ENCODE results near the gene STX8.
"Not testable (repeated sequence)": the region's sequence is repeated elsewhere in the genome, so short reads cannot be mapped to it uniquely, and the experiment has no call there.

The STX8 gene

GRCh38 chr17:9406046-9406606 lies 169.5 kb downstream of the STX8 start:
- FAIRE-seq = no peak
- no peak for DNase-seq (ENCODE audit: low spot score)

DNA sequence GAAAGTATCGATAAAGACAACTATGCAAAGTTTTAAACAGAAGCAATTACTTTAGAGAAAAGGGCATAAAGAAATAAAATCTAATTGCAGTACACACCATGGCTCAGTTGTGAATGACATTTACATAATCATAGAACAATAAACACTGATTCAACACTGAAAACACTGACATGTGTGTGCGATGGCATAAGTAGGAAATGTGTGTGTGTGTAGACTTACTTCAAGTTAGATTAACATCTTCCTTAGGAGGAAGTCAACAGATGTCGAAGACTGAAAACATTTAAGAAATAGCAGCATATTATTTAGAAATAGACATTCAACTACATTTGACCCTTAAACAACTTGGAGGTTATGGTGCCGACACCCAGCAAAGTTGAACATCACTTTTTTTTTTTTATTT lies 172.4 kb downstream of the STX8 start:
- FAIRE-seq (no peak), DNase-seq (ENCODE audit: low spot score) (no peak)

GRCh38 chr17:9402590-9403199 lies 172.9 kb downstream of the STX8 start:
- FAIRE-seq (no peak), DNase-seq (ENCODE audit: low spot score) (no peak)

GRCh38 chr17:9401434-9401833 lies 174.2 kb downstream of the STX8 start:
- DNase-seq (ENCODE audit: low spot score) = peak; percentile 41
- FAIRE-seq = no peak

DNA sequence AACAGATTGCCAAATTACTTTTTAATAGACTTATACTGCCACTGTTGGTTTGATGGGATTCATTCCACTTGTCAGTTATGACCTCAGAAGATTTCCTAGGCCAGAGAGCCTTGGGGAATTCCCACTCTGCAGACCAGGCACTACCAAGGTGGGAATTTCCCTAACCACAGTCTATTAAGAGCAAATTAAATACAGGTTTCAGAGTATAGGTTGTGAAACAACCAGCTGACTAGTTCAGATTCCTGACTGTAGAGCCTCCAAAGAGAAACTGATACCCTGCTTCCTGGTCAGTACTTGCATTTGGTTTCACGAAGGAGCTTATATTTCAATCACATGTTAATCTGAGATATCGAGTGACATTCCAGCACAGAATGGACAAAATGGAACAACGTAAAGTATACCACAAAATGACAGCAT lies 186.5 kb downstream of the STX8 start:
- DNase-seq (ENCODE audit: low spot score) = peak; percentile 96
- peak; percentile 98 for FAIRE-seq

- FAIRE-seq = peak; percentile 89
- DNase-seq (ENCODE audit: low spot score) = peak; percentile 78
Observed at GRCh38 chr17:9386401-9386800, 189.2 kb downstream of the STX8 start.

GRCh38 chr17:9383826-9384225 lies 191.8 kb downstream of the STX8 start:
- FAIRE-seq (no peak), DNase-seq (ENCODE audit: low spot score) (no peak)

DNA sequence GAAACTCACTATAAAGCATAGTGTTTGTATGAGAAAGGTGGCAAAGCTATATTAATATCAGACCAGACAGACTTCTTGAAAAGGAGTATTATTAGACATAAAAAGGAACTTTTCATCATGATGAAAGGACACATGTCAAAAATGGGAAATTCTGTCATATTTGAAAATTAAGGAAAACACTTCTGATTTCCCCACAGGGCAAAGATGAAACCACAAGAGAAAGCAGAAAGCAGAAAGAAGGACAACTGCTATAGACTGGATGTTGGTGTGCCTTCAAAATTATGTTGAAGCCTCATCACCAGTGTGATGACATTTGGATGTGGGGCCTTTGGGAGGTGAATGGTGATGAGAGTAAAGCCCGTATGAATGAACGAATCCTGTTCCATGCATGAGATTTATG lies 193.0 kb downstream of the STX8 start:
- no peak for DNase-seq (ENCODE audit: low spot score)
- no peak for FAIRE-seq

- FAIRE-seq (no peak), DNase-seq (ENCODE audit: low spot score) (no peak)
Observed at GRCh38 chr17:9381068-9381467, 194.6 kb downstream of the STX8 start.

GRCh38 chr17:9380361-9380760 lies 195.3 kb downstream of the STX8 start:
- no peak for FAIRE-seq
- no peak for DNase-seq (ENCODE audit: low spot score)

DNA sequence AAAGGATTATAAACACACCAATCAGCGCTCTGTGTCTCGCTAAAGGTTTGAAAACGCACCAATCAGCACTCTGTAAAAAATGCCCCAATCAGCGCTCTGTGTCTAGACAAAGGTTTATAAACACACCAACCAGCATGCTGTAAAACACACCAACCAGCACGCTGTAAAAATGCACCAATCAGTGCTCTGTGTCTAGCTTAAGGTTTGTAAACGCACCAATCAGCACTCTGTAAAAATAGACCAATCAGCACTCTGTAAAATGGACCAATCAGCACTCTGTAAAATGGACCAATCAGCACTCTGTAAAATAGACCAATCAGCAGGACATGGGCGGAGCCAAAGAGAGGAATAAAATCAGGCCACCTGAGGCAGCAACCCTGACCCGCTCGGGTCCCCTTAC lies 199.4 kb downstream of the STX8 start:
- not testable (repeated sequence) for FAIRE-seq; DNase-seq (ENCODE audit: low spot score)

DNA sequence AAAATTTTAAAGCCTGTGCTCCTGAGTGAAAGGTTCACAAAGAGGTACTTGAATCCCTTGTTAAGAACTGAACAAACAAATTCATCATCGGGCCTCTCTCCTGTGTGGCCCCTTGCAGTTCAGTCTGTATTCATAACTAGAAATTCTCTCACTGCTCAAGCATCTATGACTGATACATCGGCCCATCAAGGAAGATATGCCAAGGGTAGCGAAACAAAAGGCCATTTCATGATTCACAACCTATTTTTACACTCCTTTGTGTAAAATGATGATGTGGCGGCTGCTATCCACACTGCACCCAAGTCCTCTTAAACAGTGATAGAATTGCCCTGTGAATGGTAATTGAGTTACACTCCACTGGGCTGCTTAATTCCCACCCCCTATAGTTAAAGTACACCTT lies 204.6 kb downstream of the STX8 start:
- FAIRE-seq = peak; percentile 90
- peak; percentile 93 for DNase-seq (ENCODE audit: low spot score)

DNA sequence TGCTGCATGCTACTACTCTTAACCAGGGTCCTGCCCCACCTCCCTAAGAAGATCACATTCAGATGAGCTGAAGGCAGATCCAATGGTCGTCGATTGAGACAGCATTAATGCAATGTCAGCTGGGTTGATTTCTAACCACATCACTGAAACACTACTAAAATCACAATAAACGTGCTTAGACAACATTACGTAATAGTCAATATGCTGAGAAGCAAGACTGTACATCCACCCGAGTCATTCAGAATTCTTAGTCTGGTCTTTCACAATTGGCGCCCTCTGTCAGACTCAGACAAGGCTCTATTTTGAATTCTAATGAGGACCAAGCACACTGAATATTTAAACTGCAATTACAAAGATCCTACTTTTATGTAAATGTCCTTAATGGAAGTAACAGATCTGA lies 205.2 kb downstream of the STX8 start:
- DNase-seq (ENCODE audit: low spot score) (peak; percentile 24), FAIRE-seq (no peak)

DNA sequence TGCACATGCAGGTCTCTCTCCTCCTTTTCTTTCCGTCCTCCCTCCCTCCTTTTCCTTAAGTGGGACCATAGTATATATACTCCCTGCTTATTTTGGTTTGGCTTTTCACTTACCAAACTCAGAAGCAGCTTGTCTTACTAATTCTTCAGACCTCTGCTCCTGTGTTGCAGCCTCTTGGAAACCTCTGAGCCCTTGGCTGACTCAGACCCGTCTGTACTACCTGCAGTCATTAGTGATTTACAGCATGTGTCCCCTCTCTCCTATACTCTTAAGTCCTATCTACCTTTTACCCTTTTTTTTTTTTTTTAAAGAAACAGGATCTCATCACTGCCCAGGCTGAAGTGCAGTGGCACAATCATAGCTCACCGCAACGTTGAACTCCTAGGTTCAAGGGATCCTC lies 207.0 kb downstream of the STX8 start:
- DNase-seq (ENCODE audit: low spot score) (peak; percentile 64), FAIRE-seq (no peak)

DNA sequence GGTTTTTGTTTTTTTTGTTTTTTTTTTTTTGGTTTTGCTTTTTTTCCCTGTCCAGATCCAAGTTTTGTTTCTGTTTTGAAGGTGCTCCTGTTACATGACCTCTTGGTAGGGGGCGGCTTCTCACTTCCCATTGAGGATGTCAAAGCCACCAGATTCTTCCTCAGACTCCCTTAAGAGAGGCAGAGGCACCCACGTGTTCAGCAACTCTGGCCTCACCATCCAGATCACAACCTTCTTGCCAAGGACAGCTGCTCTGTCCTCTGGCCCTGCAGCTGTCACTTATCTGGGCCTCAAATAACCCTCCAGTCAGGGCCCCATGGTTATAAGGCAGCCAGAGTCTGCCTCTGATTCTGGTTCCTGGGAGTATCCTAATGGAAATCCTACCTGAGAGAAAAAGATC lies 208.5 kb downstream of the STX8 start:
- no peak for DNase-seq (ENCODE audit: low spot score)
- no peak for FAIRE-seq

DNA sequence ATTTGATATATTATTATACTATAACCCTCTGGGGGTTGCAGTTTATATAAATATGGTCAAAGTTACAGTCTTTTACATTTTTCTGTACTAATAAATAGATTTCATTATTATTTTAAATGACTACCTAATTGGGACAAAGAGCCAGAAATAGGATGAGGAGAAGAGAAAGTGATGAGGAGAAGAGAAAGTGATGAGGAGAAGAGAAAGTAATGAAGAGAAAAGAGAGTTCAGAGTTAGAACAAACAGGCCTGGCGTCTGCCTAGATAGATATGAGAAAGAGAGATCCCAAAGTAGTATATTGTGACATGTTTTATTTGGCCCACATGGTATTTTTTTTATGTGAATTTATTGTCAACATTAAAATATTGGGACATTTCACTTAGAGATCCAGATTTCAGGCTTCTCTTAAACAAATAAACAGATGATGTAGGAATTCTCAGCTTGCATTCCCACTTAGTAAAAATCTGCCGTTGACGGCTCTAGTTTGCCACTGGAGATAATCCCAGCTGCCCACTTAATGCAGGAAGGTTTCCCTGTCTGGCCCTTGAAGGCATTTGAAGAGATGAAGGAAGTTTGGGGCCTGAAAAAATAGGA lies 210.7 kb downstream of the STX8 start:
- FAIRE-seq (no peak), DNase-seq (ENCODE audit: low spot score) (no peak)

- FAIRE-seq (peak; percentile 84), DNase-seq (ENCODE audit: low spot score) (peak; percentile 62)
Observed at GRCh38 chr17:9363440-9364350, 211.9 kb downstream of the STX8 start.

- FAIRE-seq = no peak
- DNase-seq (ENCODE audit: low spot score) = peak; percentile 8
Observed at GRCh38 chr17:9361188-9361955, 214.2 kb downstream of the STX8 start.

DNA sequence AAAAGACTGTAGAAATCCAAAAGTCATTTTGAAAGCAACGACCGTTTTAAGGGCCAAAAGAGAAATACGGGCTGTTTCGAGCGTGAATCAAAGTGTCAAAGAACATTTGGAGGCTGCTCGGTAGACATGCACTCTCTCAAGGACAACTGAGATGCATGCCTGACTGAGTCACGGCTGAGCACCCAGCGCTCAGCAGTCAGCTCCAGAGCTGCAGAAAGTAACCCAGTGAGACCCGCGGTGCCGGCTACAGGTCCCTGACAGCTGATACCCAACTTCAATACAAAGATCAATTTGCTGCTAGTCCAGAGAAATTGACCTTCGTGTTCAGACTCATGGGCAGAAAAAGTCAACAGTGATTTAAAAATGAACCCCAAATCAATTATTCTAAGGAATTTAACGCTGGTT lies 214.9 kb downstream of the STX8 start:
- FAIRE-seq = peak; percentile 22
- peak; percentile 13 for DNase-seq (ENCODE audit: low spot score)

- FAIRE-seq (no peak), DNase-seq (ENCODE audit: low spot score) (no peak)
Observed at GRCh38 chr17:9356488-9356911, 219.1 kb downstream of the STX8 start.

DNA sequence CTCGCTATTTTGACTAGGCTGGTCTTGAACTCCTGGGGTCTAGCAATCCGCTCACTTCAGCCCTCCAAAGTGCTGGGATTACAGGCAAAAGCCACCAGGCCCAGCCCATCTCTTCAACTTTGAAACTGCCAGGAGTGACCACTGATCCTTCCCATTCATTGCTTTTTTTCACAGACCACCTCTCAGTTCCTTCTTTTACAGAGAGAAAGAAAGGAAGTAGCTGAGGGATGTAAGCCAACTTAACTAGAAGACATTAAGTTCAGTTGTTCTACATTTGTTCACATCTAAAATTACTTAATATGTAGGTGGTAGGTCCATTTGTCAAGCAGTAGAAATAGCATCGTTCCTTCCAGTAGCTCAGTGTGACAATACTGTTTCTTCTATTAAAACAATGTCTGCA lies 219.8 kb downstream of the STX8 start:
- DNase-seq (ENCODE audit: low spot score) = no peak
- FAIRE-seq = no peak
